H9 (cell line): ENCODE results near the gene STK32B. TPM values are rescaled to one million over a fixed set of nuclear protein-coding genes. Genes with fewer than 3 reads are reported as not detected.

Experiments used
- DNase-seq: peaks from one replicate; pipeline ENCODE4 v3.0.0-alpha.2; 2017
- H2AFZ ChIP-seq: one replicate; pipeline ENCODE4 v1.6.1; 2013; ENCODE audit warnings: mild to moderate bottlenecking, low read length, control low read depth, moderate library complexity
- H2AK5ac ChIP-seq: 2 replicates; pipeline ENCODE4 v1.6.1; 2013; ENCODE audit warnings: low read length, control low read depth, mixed read lengths; ENCODE audit not compliant: insufficient read length
- H2BK120ac ChIP-seq: one replicate; pipeline ENCODE4 v1.6.1; 2013; ENCODE audit warnings: low read depth, mild to moderate bottlenecking, low read length, control low read depth, inconsistent platforms; ENCODE audit not compliant: poor library complexity, severe bottlenecking
- H2BK12ac ChIP-seq: 2 replicates; pipeline ENCODE4 v1.6.1; 2013; ENCODE audit warnings: low read length, control low read depth, mixed read lengths, low read depth; ENCODE audit not compliant: insufficient read length
- H2BK15ac ChIP-seq: 2 replicates; pipeline ENCODE4 v1.6.1; 2013; ENCODE audit warnings: low read depth, low read length, control low read depth
- H2BK20ac ChIP-seq: one replicate; pipeline ENCODE4 v1.6.1; 2013; ENCODE audit warnings: low read depth, mild to moderate bottlenecking, low read length, control low read depth, inconsistent platforms; ENCODE audit not compliant: poor library complexity, severe bottlenecking
- H2BK5ac ChIP-seq: 2 replicates; pipeline ENCODE4 v1.6.1; 2013; ENCODE audit warnings: low read length, control low read depth, mixed read lengths; ENCODE audit not compliant: insufficient read length
- H3K14ac ChIP-seq: 2 replicates; pipeline ENCODE4 v1.6.1; 2013; ENCODE audit warnings: low read length, control low read depth; ENCODE audit not compliant: insufficient read depth
- H3K18ac ChIP-seq: 2 replicates; pipeline ENCODE4 v1.6.1; 2013; ENCODE audit warnings: low read depth, mild to moderate bottlenecking, mixed read lengths, low read length, control low read depth; ENCODE audit not compliant: insufficient read length
- H3K23ac ChIP-seq: 2 replicates; pipeline ENCODE4 v1.6.1; 2013; ENCODE audit warnings: low read length, control low read depth, mixed read lengths, low read depth; ENCODE audit not compliant: insufficient read length
- H3K23me2 ChIP-seq: 2 replicates; pipeline ENCODE4 v1.6.1; 2013; ENCODE audit warnings: low read depth, mild to moderate bottlenecking, mixed read lengths, low read length, control low read depth; ENCODE audit not compliant: insufficient read length, poor library complexity, severe bottlenecking
- H3K27ac ChIP-seq: 2 replicates; pipeline ENCODE4 v1.5.1; 2013; ENCODE audit warnings: low read length, control low read depth, mixed read lengths, low read depth; ENCODE audit not compliant: insufficient read length
- H3K27me3 ChIP-seq: 2 replicates; pipeline ENCODE4 v1.6.1; 2013; ENCODE audit warnings: low read length, control low read depth, inconsistent platforms; ENCODE audit not compliant: insufficient read depth
- H3K4ac ChIP-seq: 2 replicates; pipeline ENCODE4 v1.6.1; 2013; ENCODE audit warnings: low read depth, mild to moderate bottlenecking, control low read depth, inconsistent platforms, low read length, moderate library complexity
- H3K4me1 ChIP-seq: 2 replicates; pipeline ENCODE4 v1.6.1; 2013; ENCODE audit warnings: low read length, control low read depth, inconsistent platforms; ENCODE audit not compliant: insufficient read depth
- H3K4me2 ChIP-seq: 2 replicates; pipeline ENCODE4 v1.6.1; 2013; ENCODE audit warnings: low read length, control low read depth, mixed read lengths; ENCODE audit not compliant: insufficient read length, insufficient read depth
- H3K56ac ChIP-seq: 2 replicates; pipeline ENCODE4 v1.6.1; 2013; ENCODE audit warnings: low read depth, mild to moderate bottlenecking, mixed read lengths, low read length, control low read depth; ENCODE audit not compliant: insufficient read length
- H3K79me1 ChIP-seq: 2 replicates; pipeline ENCODE4 v1.6.1; 2013; ENCODE audit warnings: low read depth, mild to moderate bottlenecking, moderate library complexity, low read length, control low read depth, inconsistent platforms; ENCODE audit not compliant: insufficient read depth, poor library complexity, severe bottlenecking
- H3K79me2 ChIP-seq: 2 replicates; pipeline ENCODE4 v1.6.1; 2013; ENCODE audit warnings: low read length, control low read depth, inconsistent platforms; ENCODE audit not compliant: insufficient read depth
- H3K9ac ChIP-seq: 2 replicates; pipeline ENCODE4 v1.6.1; 2013; ENCODE audit warnings: low read length, control low read depth, mixed read lengths; ENCODE audit not compliant: insufficient read length; ENCODE audit errors: extremely low read depth
- H3K9me3 ChIP-seq: one replicate; pipeline ENCODE4 v1.6.1; 2013; ENCODE audit warnings: low read depth, low read length, inconsistent platforms; ENCODE audit not compliant: control insufficient read depth
- H3T11ph ChIP-seq: one replicate; pipeline ENCODE4 v1.6.1; 2013; ENCODE audit warnings: mild to moderate bottlenecking, low read length, control low read depth, inconsistent platforms
- H4K20me1 ChIP-seq: one replicate; pipeline ENCODE4 v1.6.1; 2013; ENCODE audit not compliant: control insufficient read depth, insufficient read length, insufficient read depth
- H4K5ac ChIP-seq: 2 replicates; pipeline ENCODE4 v1.6.1; 2013; ENCODE audit warnings: low read depth, mild to moderate bottlenecking, mixed read lengths, low read length, control low read depth; ENCODE audit not compliant: insufficient read length
- H4K8ac ChIP-seq: replicated peaks from 2 replicates; pipeline ENCODE4 v1.6.1; 2013; ENCODE audit warnings: low read length, control low read depth, mixed read lengths, low read depth; ENCODE audit not compliant: insufficient read length
- H4K91ac ChIP-seq: 2 replicates; pipeline ENCODE4 v1.6.1; 2013; ENCODE audit warnings: low read depth, mild to moderate bottlenecking, moderate library complexity, mixed read lengths, low read length, control low read depth; ENCODE audit not compliant: insufficient read length
- H3K27ac Mint-ChIP-seq, 3 experiments: 2 replicates in 2 of 3; 3 replicates in 1 of 3; pipeline ENCODE4 v1.8.0; 2020 to 2021; ENCODE audit warnings: mixed read lengths in 3 of 3, mild to moderate bottlenecking in 1 of 3, moderate library complexity in 1 of 3
- H3K27me3 Mint-ChIP-seq: 2 replicates; pipeline ENCODE4 v1.8.0; 2021; ENCODE audit warnings: low read depth, mild to moderate bottlenecking, moderate library complexity, mixed read lengths
- H3K36me3 Mint-ChIP-seq, 3 experiments: 2 replicates in 2 of 3; 3 replicates in 1 of 3; pipeline ENCODE4 v1.8.0; 2020 to 2021; ENCODE audit warnings: low read depth in 3 of 3, mixed read lengths in 3 of 3; ENCODE audit not compliant: insufficient read depth in 1 of 3
- H3K4me1 Mint-ChIP-seq, 2 experiments: 2 replicates each; pipeline ENCODE4 v1.8.0; 2020; ENCODE audit warnings: mixed read lengths in 2 of 2
- H3K4me3 Mint-ChIP-seq, 2 experiments: 2 replicates in 1 of 2; 3 replicates in 1 of 2; pipeline ENCODE4 v1.8.0; 2020 to 2021; ENCODE audit warnings: mild to moderate bottlenecking in 2 of 2, mixed read lengths in 2 of 2, moderate library complexity in 1 of 2
- H3K9me3 Mint-ChIP-seq, 2 experiments: 2 replicates in 1 of 2; 3 replicates in 1 of 2; pipeline ENCODE4 v1.8.0; 2020; ENCODE audit warnings: mild to moderate bottlenecking in 2 of 2, mixed read lengths in 2 of 2, moderate library complexity in 1 of 2
- CTCF ChIP-seq: fragments of 200-600 bp; sonication (generic); conservative IDR thresholded peaks from 3 replicates; pipeline ENCODE4 v1.8.0; 2021; ENCODE audit warnings: antibody characterized with exemption, mild to moderate bottlenecking
- WGBS: extraction: QIAGEN DNeasy Blood & Tissue Kit; methylation state at CpG from one replicate; pipeline ENCODE4 v1.1.7; 2013; ENCODE audit warnings: missing lambda C conversion rate, low lambda C conversion rate, mixed read lengths; ENCODE audit not compliant: insufficient read length; ENCODE audit errors: extremely low coverage; 5-methylcytosine and 5-hydroxymethylcytosine counted together
- total RNA-seq: library from RNA; stranded (reverse); gene quantifications from 2 replicates; pipeline ENCODE4 v1.2.1, GENCODE V29; 2021

The STK32B gene
- total RNA-seq, 1 experiment from 2014 or later, result 1.0 TPM

GRCh38 chr4:5217421-5217820, 166.1 kb downstream of the STK32B start:
- H3K23ac ChIP-seq, result no peak overlapping the region
- H2BK20ac ChIP-seq, result no peak overlapping the region
- no peak overlapping the region for H4K5ac ChIP-seq
- no peaks in the 10 kb centered on the region for H3K79me2 ChIP-seq
- no peak overlapping the region for H3K4me2 ChIP-seq
- H4K8ac ChIP-seq, result no peak overlapping the region
- no peak for TF ChIP-seq CTCF
- H3K27ac ChIP-seq, result no peak overlapping the region
- H3K56ac ChIP-seq, result no peak overlapping the region
- H2BK120ac ChIP-seq, result no peak overlapping the region
- no peak overlapping the region for H3K4ac ChIP-seq
- H2BK15ac ChIP-seq, result no peak overlapping the region
- Mint-ChIP-seq H3K9me3 (peaks cover 14 to 20% of the 10 kb centered on the region in 2 experiments), H3K4me1 (peaks cover 29 to 30% of the 10 kb centered on the region in 2 experiments), H3K27ac (no peak overlapping the region), H3K36me3 (peaks cover 0 to 7% (median 0%) of the 10 kb centered on the region in 3 experiments; a peak in 6 of 7 replicates), H3K27me3 (no peaks in the 10 kb centered on the region; the same call in 1 of the 2 replicates), H3K4me3 (no peak overlapping the region)
- H3K18ac ChIP-seq, result no peak overlapping the region
- WGBS, result no CpG with 5 or more reads among the region's 1 CpG
- no peaks in the 10 kb centered on the region for H3K27me3 ChIP-seq
- H3K9me3 ChIP-seq, result peaks cover 9% of the 10 kb centered on the region
- no peak overlapping the region for H3T11ph ChIP-seq
- no peaks in the 10 kb centered on the region for H4K20me1 ChIP-seq
- no peak for DNase-seq
- H3K79me1 ChIP-seq, result no peaks in the 10 kb centered on the region
- no peak overlapping the region for H2BK12ac ChIP-seq
- no peak overlapping the region for H3K9ac ChIP-seq
- no peaks in the 10 kb centered on the region for H3K23me2 ChIP-seq
- H2AK5ac ChIP-seq, result no peak overlapping the region
- H3K4me1 ChIP-seq, result no peaks in the 10 kb centered on the region; the same call in none of the 2 replicates
- H3K14ac ChIP-seq, result no peak overlapping the region
- H2BK5ac ChIP-seq, result no peak overlapping the region
- no peak overlapping the region for H4K91ac ChIP-seq
- H2AFZ ChIP-seq, result no peak overlapping the region
